HG02970 (cell line): ENCODE data around the gene SHLD3.
"Not testable (repeated sequence)": the region's sequence is repeated elsewhere in the genome, so short reads cannot be mapped to it uniquely, and the experiment has no call there.

Experiments
- ATAC-seq: cut with Tn5 transposase; IDR thresholded peaks from one replicate; pipeline ENCODE4 v1.9.1; 2021; ENCODE audit warnings: mild to moderate bottlenecking, moderate library complexity, moderate number of reproducible peaks; ENCODE audit not compliant: unreplicated experiment, low FRiP score

SHLD3 gene

DNA sequence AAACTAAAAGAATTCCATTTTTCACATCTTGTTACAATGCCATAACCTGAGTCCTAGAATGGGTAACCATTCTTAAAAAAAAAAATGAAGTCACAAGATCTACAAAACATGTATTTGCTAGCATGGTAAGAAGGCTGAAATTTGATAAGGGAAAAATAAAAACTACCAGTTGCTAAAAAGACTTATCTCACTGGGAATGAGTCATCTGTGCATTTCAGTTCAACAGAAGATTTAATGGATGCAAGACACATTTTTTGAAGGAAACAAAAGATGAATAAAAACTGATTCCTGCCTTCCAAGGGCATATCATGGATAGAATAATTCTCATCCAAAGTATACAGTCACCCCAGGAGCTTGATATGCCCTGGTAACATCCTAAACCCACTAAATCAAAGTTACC lies 49.9 kb downstream of the SHLD3 start:
- no peak for ATAC-seq

DNA sequence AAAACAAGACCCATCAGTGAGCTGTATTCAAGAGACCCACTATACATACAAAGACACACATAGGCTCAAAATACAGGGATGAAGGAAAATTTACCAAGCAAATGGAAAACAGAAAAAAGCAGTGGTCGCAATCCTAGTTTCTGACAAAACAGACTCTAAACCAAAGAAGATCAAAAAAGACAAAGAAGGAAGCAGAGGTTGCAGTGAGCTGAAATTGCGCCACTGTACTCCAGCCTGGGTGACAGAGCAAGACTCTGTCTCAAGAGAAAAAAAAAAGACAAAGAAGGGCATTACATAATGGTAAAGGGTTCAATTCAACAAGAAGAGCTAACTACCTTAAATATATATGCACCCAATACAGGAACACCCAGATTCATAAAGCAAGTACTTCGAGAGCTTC lies 51.2 kb downstream of the SHLD3 start:
- not testable (repeated sequence) for ATAC-seq
